Measurements from ENCODE around the gene NMNAT3.
"Not testable (repeated sequence)": the region's sequence is repeated elsewhere in the genome, so short reads cannot be mapped to it uniquely, and the experiment has no call there.

NMNAT3 gene

GRCh38 chr3:139585820-139586219 lies 92.0 kb downstream of the NMNAT3 start:
- Histone ChIP-seq H3K9ac (no peak overlapping the region), H4K20me1 (no peaks in the 10 kb centered on the region), H3K27me3 (no peaks in the 10 kb centered on the region), H3K36me3 (no peaks in the 10 kb centered on the region), H3K4me2 (no peak overlapping the region), H3K4me3 (no peak overlapping the region), H3K4me1 (no peaks in the 10 kb centered on the region), H3K9me3 (replicated peaks in 1 of 11) (no peaks in the 10 kb centered on the region), H3K27ac (no peak overlapping the region)
- no peak for TF ChIP-seq Cebpa-rat (IDR thresholded peaks at IDR 0.05)

- not testable (repeated sequence) for H4K20me1 ChIP-seq; H3K9me3 ChIP-seq (replicated peaks in 1 of 11); H3K4me2 ChIP-seq; H3K36me3 ChIP-seq; H3K9ac ChIP-seq; H3K4me1 ChIP-seq; H3K27me3 ChIP-seq; H3K4me3 ChIP-seq; H3K27ac ChIP-seq
Observed at GRCh38 chr3:139583651-139584050, 94.1 kb downstream of the NMNAT3 start.

- H3K27ac ChIP-seq = no peak overlapping the region
- no peaks in the 10 kb centered on the region for H3K27me3 ChIP-seq
- H3K36me3 ChIP-seq = no peaks in the 10 kb centered on the region
- H3K9ac ChIP-seq = no peak overlapping the region
- H3K4me3 ChIP-seq = no peak overlapping the region
- TF ChIP-seq Cebpa-rat (IDR thresholded peaks at IDR 0.05) = no peak
- no peaks in the 10 kb centered on the region for H3K9me3 ChIP-seq (replicated peaks in 1 of 11)
- H3K4me1 ChIP-seq = peaks cover 0 to 13% (median 4%) of the 10 kb centered on the region in 10 experiments; a peak in 11 of 20 replicates
- no peaks in the 10 kb centered on the region for H4K20me1 ChIP-seq
- H3K4me2 ChIP-seq = no peak overlapping the region
Observed at GRCh38 chr3:139578783-139579182, 99.0 kb downstream of the NMNAT3 start.

GRCh38 chr3:139577909-139578308 lies 99.9 kb downstream of the NMNAT3 start:
- no peaks in the 10 kb centered on the region for H3K9me3 ChIP-seq (replicated peaks in 1 of 11)
- H4K20me1 ChIP-seq = no peaks in the 10 kb centered on the region
- peaks cover 0 to 22% (median 13%) of the 10 kb centered on the region in 10 experiments; a peak in 15 of 20 replicates for H3K4me1 ChIP-seq
- H3K4me3 ChIP-seq = no peak overlapping the region
- no peaks in the 10 kb centered on the region for H3K27me3 ChIP-seq
- no peak for TF ChIP-seq Cebpa-rat (IDR thresholded peaks at IDR 0.05)
- H3K36me3 ChIP-seq = no peaks in the 10 kb centered on the region
- no peak overlapping the region for H3K9ac ChIP-seq
- H3K27ac ChIP-seq = no peak overlapping the region
- H3K4me2 ChIP-seq = no peak overlapping the region

- Histone ChIP-seq H3K9me3 (replicated peaks in 1 of 11) (peaks cover 0 to 4% (median 0%) of the 10 kb centered on the region in 11 experiments; a peak in 1 of 22 replicates), H4K20me1 (no peaks in the 10 kb centered on the region), H3K4me1 (peaks cover 0 to 28% (median 18%) of the 10 kb centered on the region in 10 experiments; a peak in 15 of 20 replicates), H3K9ac (no peak overlapping the region), H3K27ac (no peak overlapping the region), H3K4me3 (no peak overlapping the region), H3K4me2 (no peak overlapping the region), H3K27me3 (no peaks in the 10 kb centered on the region), H3K36me3 (no peaks in the 10 kb centered on the region)
- no peak for TF ChIP-seq Cebpa-rat (IDR thresholded peaks at IDR 0.05)
Observed at GRCh38 chr3:139577346-139577745, 100.4 kb downstream of the NMNAT3 start.

- Histone ChIP-seq H3K9me3 (replicated peaks in 1 of 11) (peaks cover 4 to 30% (median 15%) of the 10 kb centered on the region in 11 experiments; a peak in 18 of 22 replicates), H3K27ac (peak overlapping the region in 8 of 11 experiments; percentile 37 to 76 (median 72); a peak in 15 of 22 replicates), H3K4me1 (peaks cover 0 to 44% (median 27%) of the 10 kb centered on the region in 10 experiments; a peak in 15 of 20 replicates), H4K20me1 (no peaks in the 10 kb centered on the region), H3K9ac (no peak overlapping the region), H3K4me3 (no peak overlapping the region), H3K36me3 (no peaks in the 10 kb centered on the region), H3K4me2 (peak overlapping the region in 6 of 11 experiments; percentile 56 to 80 (median 72); a peak in 11 of 22 replicates), H3K27me3 (no peaks in the 10 kb centered on the region)
- no peak for TF ChIP-seq Cebpa-rat (IDR thresholded peaks at IDR 0.05)
Observed at GRCh38 chr3:139574026-139574947, 103.5 kb downstream of the NMNAT3 start.

GRCh38 chr3:139572847-139573672 lies 104.7 kb downstream of the NMNAT3 start:
- H3K36me3 ChIP-seq = no peaks in the 10 kb centered on the region
- no peaks in the 10 kb centered on the region for H4K20me1 ChIP-seq
- peak overlapping the region in 1 of 10 experiments; percentile 13; a peak in 1 of 20 replicates for H3K4me3 ChIP-seq
- no peaks in the 10 kb centered on the region for H3K27me3 ChIP-seq
- H3K4me2 ChIP-seq = peak overlapping the region in 8 of 11 experiments; percentile 33 to 80 (median 71); a peak in 15 of 22 replicates
- H3K9me3 ChIP-seq (replicated peaks in 1 of 11) = peaks cover 4 to 30% (median 15%) of the 10 kb centered on the region in 11 experiments; a peak in 18 of 22 replicates
- H3K4me1 ChIP-seq = peaks cover 0 to 44% (median 27%) of the 10 kb centered on the region in 10 experiments; a peak in 15 of 20 replicates
- TF ChIP-seq Cebpa-rat (IDR thresholded peaks at IDR 0.05) = 0 out of 22 replicates have a peak, but pooled peaks of 2 of the 11 experiments have one; percentile 18 to 23
- peak overlapping the region in 5 of 11 experiments; percentile 18 to 59 (median 31); a peak in 8 of 22 replicates for H3K9ac ChIP-seq
- peak overlapping the region in 10 of 11 experiments; percentile 36 to 76 (median 64); a peak in 18 of 22 replicates for H3K27ac ChIP-seq

GRCh38 chr3:139571711-139572110 lies 106.1 kb downstream of the NMNAT3 start:
- peak overlapping the region in 5 of 11 experiments; percentile 22 to 76 (median 60); a peak in 10 of 22 replicates for H3K27ac ChIP-seq
- H4K20me1 ChIP-seq = no peaks in the 10 kb centered on the region
- no peaks in the 10 kb centered on the region for H3K36me3 ChIP-seq
- H3K9me3 ChIP-seq (replicated peaks in 1 of 11) = peaks cover 4 to 30% (median 15%) of the 10 kb centered on the region in 11 experiments; a peak in 18 of 22 replicates
- peak overlapping the region in 6 of 11 experiments; percentile 56 to 80 (median 72); a peak in 12 of 22 replicates for H3K4me2 ChIP-seq
- no peak for TF ChIP-seq Cebpa-rat (IDR thresholded peaks at IDR 0.05)
- peak overlapping the region in 1 of 11 experiments; percentile 11; a peak in 2 of 22 replicates for H3K9ac ChIP-seq
- no peaks in the 10 kb centered on the region for H3K27me3 ChIP-seq
- H3K4me3 ChIP-seq = no peak overlapping the region
- H3K4me1 ChIP-seq = peaks cover 0 to 44% (median 27%) of the 10 kb centered on the region in 10 experiments; a peak in 15 of 20 replicates

All from BLaER1 treated with 17β-estradiol and CSF1 and Interleukin-3, amounts not matched to agents 10 nM and 100 nM (cell line).